Activated CD4-positive, alpha-beta T cell treated with anti-CD3 and anti-CD28 coated beads, Interleukin-2, amount 50 U/mL, for 48 hours (primary cell): ENCODE data around the gene UBE3D.
"Not testable (repeated sequence)": the region's sequence is repeated elsewhere in the genome, so short reads cannot be mapped to it uniquely, and the experiment has no call there.

ENCODE experiments used
- DNase-seq, 2 experiments: peaks; one replicate each; pipeline ENCODE4 v3.0.0-alpha.2; 2020

The UBE3D gene

GRCh38 chr6:82909551-82909950 is 156.1 kb downstream of the UBE3D start:
- DNase-seq: no peak

- no peak for DNase-seq
Observed at GRCh38 chr6:82908661-82909060, 157.0 kb downstream of the UBE3D start.

- DNase-seq: no peak
Observed at GRCh38 chr6:82906951-82907350, 158.7 kb downstream of the UBE3D start.

- DNase-seq: no peak
Observed at GRCh38 chr6:82906489-82906888, 159.2 kb downstream of the UBE3D start.

GRCh38 chr6:82904860-82905259 is 160.8 kb downstream of the UBE3D start:
- DNase-seq: no peak

GRCh38 chr6:82904257-82904656 is 161.4 kb downstream of the UBE3D start:
- DNase-seq: no peak

GRCh38 chr6:82902290-82902689 is 163.4 kb downstream of the UBE3D start:
- DNase-seq: no peak

- DNase-seq: no peak
Observed at GRCh38 chr6:82894653-82895259, 170.9 kb downstream of the UBE3D start.

GRCh38 chr6:82893889-82894652 is 171.6 kb downstream of the UBE3D start:
- no peak for DNase-seq

GRCh38 chr6:82891503-82891902 is 174.1 kb downstream of the UBE3D start:
- DNase-seq: not testable (repeated sequence)

- no peak for DNase-seq
Observed at GRCh38 chr6:82891076-82891475, 174.6 kb downstream of the UBE3D start.

GRCh38 chr6:82890240-82890639 is 175.4 kb downstream of the UBE3D start:
- no peak for DNase-seq

- DNase-seq: no peak
Observed at GRCh38 chr6:82889143-82889542, 176.5 kb downstream of the UBE3D start.

- DNase-seq: no peak
Observed at GRCh38 chr6:82882363-82883023, 183.1 kb downstream of the UBE3D start.

- DNase-seq: no peak
Observed at GRCh38 chr6:82881519-82881918, 184.1 kb downstream of the UBE3D start.

GRCh38 chr6:82878812-82879211 is 186.8 kb downstream of the UBE3D start:
- no peak for DNase-seq

GRCh38 chr6:82877213-82878195 is 188.1 kb downstream of the UBE3D start:
- no peak for DNase-seq

- DNase-seq: no peak
Observed at GRCh38 chr6:82875573-82876185, 190.0 kb downstream of the UBE3D start.

GRCh38 chr6:82874867-82875266 is 190.8 kb downstream of the UBE3D start:
- DNase-seq: no peak

GRCh38 chr6:82872185-82872584 is 193.5 kb downstream of the UBE3D start:
- no peak for DNase-seq

GRCh38 chr6:82870582-82871172 is 195.0 kb downstream of the UBE3D start:
- DNase-seq: no peak

- DNase-seq: no peak
Observed at GRCh38 chr6:82869493-82869892, 196.1 kb downstream of the UBE3D start.
